PC-3 (cell line): ENCODE results near the gene CCSER1.

Experiments
- EZH2 ChIP-seq: fragments of 300-600 bp; sonication (generic); IDR thresholded peaks from one replicate; pipeline ENCODE4 v1.6.1; 2017; ENCODE audit warnings: antibody characterized with exemption, mild to moderate bottlenecking, low read length; ENCODE audit not compliant: unreplicated experiment
- TF ChIP-seq, protein P1 (sequence below): fragments of 300-600 bp; sonication (generic); conservative IDR thresholded peaks from 2 replicates; pipeline ENCODE4 v1.5.1; 2017; ENCODE audit warnings: antibody characterized with exemption, low read depth, mild to moderate bottlenecking, low read length

DNA sequence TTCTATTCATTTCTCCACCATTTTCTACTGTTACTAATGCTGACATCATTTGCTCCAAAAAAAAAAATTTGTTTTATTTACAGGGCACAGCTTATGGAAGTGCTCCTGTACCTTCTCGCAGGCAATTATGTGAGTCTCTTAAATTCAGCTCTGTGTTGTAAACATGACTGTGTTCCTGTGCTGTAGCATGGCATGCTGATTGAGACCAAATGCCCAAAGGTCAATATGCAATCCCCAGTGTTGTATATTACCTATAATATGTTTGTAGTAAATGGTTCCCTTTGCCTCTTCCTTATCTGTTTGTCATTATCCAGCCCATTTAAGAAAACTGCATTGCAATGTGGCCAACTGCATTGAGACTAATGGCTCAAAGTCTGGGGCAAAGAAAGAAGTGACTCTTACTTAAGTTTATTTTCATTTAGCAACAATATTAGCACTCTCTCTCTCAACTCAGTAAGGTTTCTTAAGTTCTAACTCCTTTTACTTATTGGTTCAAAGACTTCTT lies 1156.6 kb downstream of the CCSER1 start:
- TF ChIP-seq, protein P1, sequence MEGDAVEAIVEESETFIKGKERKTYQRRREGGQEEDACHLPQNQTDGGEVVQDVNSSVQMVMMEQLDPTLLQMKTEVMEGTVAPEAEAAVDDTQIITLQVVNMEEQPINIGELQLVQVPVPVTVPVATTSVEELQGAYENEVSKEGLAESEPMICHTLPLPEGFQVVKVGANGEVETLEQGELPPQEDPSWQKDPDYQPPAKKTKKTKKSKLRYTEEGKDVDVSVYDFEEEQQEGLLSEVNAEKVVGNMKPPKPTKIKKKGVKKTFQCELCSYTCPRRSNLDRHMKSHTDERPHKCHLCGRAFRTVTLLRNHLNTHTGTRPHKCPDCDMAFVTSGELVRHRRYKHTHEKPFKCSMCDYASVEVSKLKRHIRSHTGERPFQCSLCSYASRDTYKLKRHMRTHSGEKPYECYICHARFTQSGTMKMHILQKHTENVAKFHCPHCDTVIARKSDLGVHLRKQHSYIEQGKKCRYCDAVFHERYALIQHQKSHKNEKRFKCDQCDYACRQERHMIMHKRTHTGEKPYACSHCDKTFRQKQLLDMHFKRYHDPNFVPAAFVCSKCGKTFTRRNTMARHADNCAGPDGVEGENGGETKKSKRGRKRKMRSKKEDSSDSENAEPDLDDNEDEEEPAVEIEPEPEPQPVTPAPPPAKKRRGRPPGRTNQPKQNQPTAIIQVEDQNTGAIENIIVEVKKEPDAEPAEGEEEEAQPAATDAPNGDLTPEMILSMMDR: no peak
- TF ChIP-seq EZH2: no peak
